Skeletal muscle tissue (tissue), 4 donors: ENCODE measurements around the gene ORC3. TPM values are rescaled to one million over a fixed set of nuclear protein-coding genes. Genes with fewer than 3 reads are reported as not detected.
"Not testable (repeated sequence)": the region's sequence is repeated elsewhere in the genome, so short reads cannot be mapped to it uniquely, and the experiment has no call there.

Experiments used
- H3K27ac ChIP-seq: one replicate; pipeline ENCODE4 v1.7.0; 2013; ENCODE audit warnings: mild to moderate bottlenecking, low read depth, low read length, inconsistent platforms
- H3K27me3 ChIP-seq, 3 donors: one replicate each; pipeline ENCODE4 v1.7.0; 2013; ENCODE audit warnings: low read length in 3 of 3; ENCODE audit not compliant: control insufficient read depth in 3 of 3, insufficient read depth in 3 of 3
- H3K36me3 ChIP-seq, 3 donors: one replicate each; pipeline ENCODE4 v1.7.0; 2013; ENCODE audit warnings: low read length in 3 of 3; ENCODE audit not compliant: control insufficient read depth in 3 of 3, insufficient read depth in 3 of 3
- H3K4me1 ChIP-seq, 3 donors: one replicate each; pipeline ENCODE4 v1.7.0; 2013; ENCODE audit warnings: low read length in 3 of 3, mild to moderate bottlenecking in 3 of 3; ENCODE audit not compliant: control insufficient read depth in 3 of 3, insufficient read depth in 3 of 3
- H3K4me3 ChIP-seq, 3 donors: one replicate each; pipeline ENCODE4 v1.7.0; 2013; ENCODE audit warnings: low read length in 3 of 3
- H3K9ac ChIP-seq, 3 donors: one replicate each; pipeline ENCODE4 v1.7.0; 2013; ENCODE audit warnings: low read length in 3 of 3, mild to moderate bottlenecking in 3 of 3, moderate library complexity in 2 of 3, low read depth in 1 of 3
- H3K9me3 ChIP-seq, 3 donors: one replicate each; pipeline ENCODE4 v1.7.0; 2013; ENCODE audit warnings: low read length in 3 of 3; ENCODE audit not compliant: control insufficient read depth in 3 of 3
- total RNA-seq: library from RNA; depleted of rRNA; stranded (reverse); fragments of >200 nt; gene quantifications from one replicate; pipeline ENCODE4 v1.2.3, GENCODE V29; 2014
- donor health status: Osteomylitis.

ORC3 gene
- total RNA-seq, 1 donor from 2014 or later, result 21.4 TPM

- peaks cover 37 to 38% (median 37%) of the 10 kb centered on the region in 3 donors for H3K4me1 ChIP-seq
- H3K9ac ChIP-seq, result no peak overlapping the region
- H3K9me3 ChIP-seq, result no peaks in the 10 kb centered on the region
- no peaks in the 10 kb centered on the region for H3K36me3 ChIP-seq
- H3K27ac ChIP-seq, result peak overlapping the region; percentile 48
- no peaks in the 10 kb centered on the region for H3K27me3 ChIP-seq
- no peak overlapping the region for H3K4me3 ChIP-seq
Measured at GRCh38 chr6:87684895-87685654, 95.1 kb downstream of the ORC3 start.

GRCh38 chr6:87686636-87687205, 96.8 kb downstream of the ORC3 start:
- peak overlapping the region; percentile 17 for H3K27ac ChIP-seq
- H3K4me1 ChIP-seq, result peaks cover 41 to 53% (median 47%) of the 10 kb centered on the region in 3 donors

GRCh38 chr6:87687296-87687695, 97.4 kb downstream of the ORC3 start:
- no peak overlapping the region for H3K4me3 ChIP-seq
- H3K9ac ChIP-seq, result no peak overlapping the region
- H3K36me3 ChIP-seq, result no peaks in the 10 kb centered on the region
- peak overlapping the region; percentile 13 for H3K27ac ChIP-seq
- no peaks in the 10 kb centered on the region for H3K27me3 ChIP-seq
- H3K9me3 ChIP-seq, result no peaks in the 10 kb centered on the region
- peaks cover 44 to 57% (median 49%) of the 10 kb centered on the region in 3 donors for H3K4me1 ChIP-seq

More at GRCh38 chr6:87686636-87687205, 96.8 kb downstream of the ORC3 start:
- H3K9ac ChIP-seq, H3K4me3 ChIP-seq, H3K36me3 ChIP-seq, H3K9me3 ChIP-seq, H3K27me3 ChIP-seq: not testable (repeated sequence)

- Histone ChIP-seq H3K4me1 (peaks cover 43 to 57% (median 47%) of the 10 kb centered on the region in 3 donors), H3K27ac (peak overlapping the region; percentile 19)
- not testable (repeated sequence) for H3K36me3 ChIP-seq, H3K9me3 ChIP-seq, H3K27me3 ChIP-seq, H3K9ac ChIP-seq, H3K4me3 ChIP-seq
Measured at GRCh38 chr6:87687893-87688292, 98.0 kb downstream of the ORC3 start.

GRCh38 chr6:87690441-87690840, 100.5 kb downstream of the ORC3 start:
- Histone ChIP-seq H3K27ac (peak overlapping the region; percentile 65), H3K4me1 (peaks cover 34 to 50% (median 50%) of the 10 kb centered on the region in 3 donors)

GRCh38 chr6:87692086-87692485, 102.2 kb downstream of the ORC3 start:
- H3K27ac ChIP-seq, result peak overlapping the region; percentile 65
- H3K4me1 ChIP-seq, result peaks cover 41 to 52% (median 49%) of the 10 kb centered on the region in 3 donors
- peak overlapping the region in 1 of 3 donors; percentile 49 for H3K4me3 ChIP-seq
- H3K27me3 ChIP-seq, result no peaks in the 10 kb centered on the region
- H3K9me3 ChIP-seq, result no peaks in the 10 kb centered on the region
- no peaks in the 10 kb centered on the region for H3K36me3 ChIP-seq
- H3K9ac ChIP-seq, result peak overlapping the region in 1 of 3 donors; percentile 8

More at GRCh38 chr6:87690441-87690840, 100.5 kb downstream of the ORC3 start:
- H3K9ac ChIP-seq, result no peak overlapping the region
- no peak overlapping the region for H3K4me3 ChIP-seq
- no peaks in the 10 kb centered on the region for H3K36me3 ChIP-seq
- no peaks in the 10 kb centered on the region for H3K9me3 ChIP-seq
- no peaks in the 10 kb centered on the region for H3K27me3 ChIP-seq

- not testable (repeated sequence) for H3K9ac ChIP-seq, H3K27ac ChIP-seq
Measured at GRCh38 chr6:87696817-87697216, 106.9 kb downstream of the ORC3 start.

GRCh38 chr6:87697581-87698546, 107.9 kb downstream of the ORC3 start:
- H3K27ac ChIP-seq, result peak overlapping the region; percentile 100
- peak overlapping the region; percentile 92 to 99 (median 93) for H3K4me3 ChIP-seq
- no peaks in the 10 kb centered on the region for H3K36me3 ChIP-seq
- no peaks in the 10 kb centered on the region for H3K9me3 ChIP-seq
- no peaks in the 10 kb centered on the region for H3K27me3 ChIP-seq
- H3K9ac ChIP-seq, result peak overlapping the region; percentile 46 to 96 (median 67)
- peaks cover 17 to 45% (median 33%) of the 10 kb centered on the region in 3 donors for H3K4me1 ChIP-seq

More at GRCh38 chr6:87696817-87697216, 106.9 kb downstream of the ORC3 start:
- H3K36me3 ChIP-seq, H3K27me3 ChIP-seq, H3K4me3 ChIP-seq, H3K9me3 ChIP-seq: not testable (repeated sequence)
- peaks cover 25 to 46% (median 35%) of the 10 kb centered on the region in 3 donors for H3K4me1 ChIP-seq

- Histone ChIP-seq H3K36me3 (no peaks in the 10 kb centered on the region), H3K4me1 (peaks cover 15 to 46% (median 33%) of the 10 kb centered on the region in 3 donors), H3K4me3 (peak overlapping the region; percentile 92 to 99 (median 93)), H3K27me3 (no peaks in the 10 kb centered on the region), H3K9me3 (no peaks in the 10 kb centered on the region), H3K9ac (peak overlapping the region; percentile 46 to 96 (median 67)), H3K27ac (peak overlapping the region; percentile 100)
Measured at GRCh38 chr6:87698547-87699006, 108.6 kb downstream of the ORC3 start.
